Measurements from ENCODE around the gene PCNX2.

DNA sequence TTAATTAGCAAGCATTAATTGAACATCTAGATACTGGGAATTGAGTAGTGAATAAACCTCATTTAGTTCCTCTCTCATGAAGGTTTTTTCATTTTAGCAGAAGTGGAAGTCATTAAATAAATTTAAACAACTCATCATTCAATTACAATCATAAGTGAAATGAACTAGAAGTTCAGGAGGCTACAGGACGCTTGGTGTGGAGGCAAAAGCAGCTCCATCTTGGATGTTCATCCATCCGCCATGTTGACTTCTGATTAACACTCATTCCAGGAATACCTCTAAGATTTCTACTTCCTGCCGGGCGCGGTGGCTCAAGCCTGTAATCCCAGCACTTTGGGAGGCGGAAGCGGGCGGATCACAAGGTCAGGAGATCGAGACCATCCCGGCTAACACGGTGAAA, 356.6 kb downstream of the PCNX2 start:
- TF ChIP-seq, protein P1, sequence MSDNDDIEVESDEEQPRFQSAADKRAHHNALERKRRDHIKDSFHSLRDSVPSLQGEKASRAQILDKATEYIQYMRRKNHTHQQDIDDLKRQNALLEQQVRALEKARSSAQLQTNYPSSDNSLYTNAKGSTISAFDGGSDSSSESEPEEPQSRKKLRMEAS (IDR thresholded peaks at IDR 0.05; ENCODE audit: insufficient read depth, insufficient read length): no peak
- no peak for TF ChIP-seq FOS (IDR thresholded peaks at IDR 0.05; ENCODE audit: borderline replicate concordance, insufficient read depth, low read length)
